Measurements from ENCODE around the gene PTPRQ.

PTPRQ gene

DNA sequence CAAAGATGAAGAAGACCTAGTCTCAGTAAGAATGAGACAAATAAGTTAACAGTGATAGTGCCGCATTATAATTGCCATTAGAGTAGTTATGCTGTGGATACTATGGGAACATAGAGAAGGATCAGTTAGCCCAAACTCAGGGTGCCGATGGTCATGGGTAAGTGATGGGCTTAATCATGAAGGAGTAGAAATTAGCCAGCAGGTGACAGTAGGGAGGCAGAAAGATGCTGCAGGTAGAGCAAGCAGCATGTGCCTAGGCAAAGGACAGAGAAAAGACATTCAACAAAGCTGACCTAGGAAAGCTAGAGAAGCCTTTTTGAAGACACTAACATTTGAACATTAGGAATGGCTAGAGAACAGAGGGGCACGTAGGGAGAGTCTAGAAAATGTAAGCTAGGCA lies 30.6 kb upstream of the PTPRQ start:
- H3K4me3 ChIP-seq (ENCODE audit: low read length), result no peak overlapping the region
- TF ChIP-seq CTCF (conservative IDR thresholded peaks at IDR 0.05; ENCODE audit: low read length), result no peak
- no peak for DNase-seq (ENCODE audit: low read depth)

DNA sequence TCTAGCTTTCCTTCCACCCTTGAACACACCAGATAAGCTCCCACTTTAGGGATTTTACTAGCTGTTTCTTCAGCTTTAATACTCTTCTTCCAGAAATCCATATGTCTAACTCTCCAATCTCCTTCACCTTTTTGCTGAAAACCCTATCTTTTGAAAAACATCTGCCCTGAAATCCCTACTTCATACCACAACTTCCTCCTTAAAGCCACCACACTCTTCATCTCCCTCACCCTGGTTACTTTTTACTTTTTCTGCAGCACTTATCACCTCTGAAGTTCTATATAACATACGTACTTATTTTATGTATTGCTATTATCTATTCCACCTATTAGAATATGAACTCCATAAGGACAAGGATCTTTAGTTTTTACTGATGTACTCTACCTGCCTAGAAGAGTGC lies 28.6 kb upstream of the PTPRQ start:
- no peak for TF ChIP-seq CTCF (conservative IDR thresholded peaks at IDR 0.05; ENCODE audit: low read length)
- no peak overlapping the region for H3K4me3 ChIP-seq (ENCODE audit: low read length)
- no peak for DNase-seq (ENCODE audit: low read depth)

DNA sequence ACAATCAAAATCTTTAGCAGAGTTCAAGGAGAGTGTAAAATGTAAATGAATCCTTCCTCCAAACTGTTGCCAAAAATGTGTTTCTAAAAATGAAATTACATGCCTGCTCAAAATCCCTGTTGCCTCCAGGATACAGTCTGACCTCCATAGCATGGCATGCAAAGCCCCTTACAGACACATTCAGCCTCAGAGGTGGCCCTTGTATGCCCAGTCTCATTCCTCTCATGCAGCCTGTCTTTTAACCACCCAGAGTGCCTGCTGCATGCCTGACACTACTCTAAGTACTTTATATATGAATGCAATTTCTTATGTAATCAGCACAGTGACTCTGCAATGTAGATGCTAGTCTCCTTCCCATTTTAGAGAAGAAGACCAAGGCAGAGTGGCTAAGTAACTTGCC lies 24.4 kb upstream of the PTPRQ start:
- no peak for TF ChIP-seq CTCF (conservative IDR thresholded peaks at IDR 0.05; ENCODE audit: low read length)
- DNase-seq (ENCODE audit: low read depth), result peak; percentile 47
- no peak overlapping the region for H3K4me3 ChIP-seq (ENCODE audit: low read length)

DNA sequence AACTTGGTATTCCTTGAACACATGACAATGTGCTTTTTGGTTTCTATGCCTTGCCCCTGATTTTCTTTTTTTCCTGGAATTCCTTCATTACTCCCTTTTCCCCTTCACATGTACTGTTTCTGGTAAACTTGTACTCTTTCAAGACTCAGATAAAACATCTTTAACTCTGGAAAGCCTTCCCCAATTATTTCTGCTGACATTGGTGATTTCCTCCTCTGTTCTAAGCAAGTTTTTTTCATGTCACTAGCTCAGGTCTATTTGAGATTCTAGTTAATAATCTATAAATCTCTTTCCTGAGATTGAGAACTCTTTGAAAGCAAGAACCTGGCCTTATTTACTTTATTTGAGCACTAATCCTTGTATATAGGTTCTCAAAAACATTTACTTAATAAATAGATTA lies 24.0 kb upstream of the PTPRQ start:
- DNase-seq (ENCODE audit: low read depth), result no peak
- no peak for TF ChIP-seq CTCF (conservative IDR thresholded peaks at IDR 0.05; ENCODE audit: low read length)
- no peak overlapping the region for H3K4me3 ChIP-seq (ENCODE audit: low read length)

DNA sequence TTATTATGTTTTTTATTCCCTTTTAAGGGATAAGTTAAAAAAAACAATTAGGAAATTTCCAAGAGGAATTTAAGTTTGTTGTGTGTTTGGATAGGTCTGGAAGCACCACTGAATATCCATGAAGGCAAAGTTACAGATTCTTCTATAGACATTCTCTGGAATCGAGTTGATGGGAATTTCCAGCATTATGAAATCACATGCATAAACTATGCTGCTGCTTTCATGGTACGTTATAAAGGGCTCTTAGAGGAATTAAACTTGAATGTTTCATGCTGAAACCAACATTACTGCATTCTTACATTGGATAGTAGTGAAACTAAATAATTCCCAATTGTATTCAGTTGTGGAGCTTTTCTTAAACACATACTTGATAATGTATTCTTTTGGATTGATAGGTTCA lies 21.5 kb upstream of the PTPRQ start:
- no peak for TF ChIP-seq CTCF (conservative IDR thresholded peaks at IDR 0.05; ENCODE audit: low read length)
- H3K4me3 ChIP-seq (ENCODE audit: low read length), result no peak overlapping the region
- DNase-seq (ENCODE audit: low read depth), result peak; percentile 75

DNA sequence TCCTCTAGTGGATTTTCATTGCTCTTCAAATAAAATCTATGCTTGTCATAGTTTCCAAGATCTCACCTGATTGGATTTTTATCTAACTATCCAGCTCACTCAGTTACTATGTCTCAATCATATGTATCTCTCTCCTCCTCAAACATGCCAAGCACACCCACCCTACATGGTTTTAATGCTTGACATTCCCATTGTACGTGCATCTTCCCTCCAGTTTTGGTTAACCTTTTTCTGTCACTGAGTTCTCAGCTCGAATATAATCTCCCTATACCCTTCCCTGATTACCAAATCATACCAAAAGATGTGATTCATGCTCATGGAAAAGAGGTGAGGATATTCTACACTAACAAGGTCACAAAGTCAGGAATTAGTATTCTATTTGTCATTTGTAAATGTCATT lies 12.0 kb upstream of the PTPRQ start:
- no peak for DNase-seq (ENCODE audit: low read depth)
- TF ChIP-seq CTCF (conservative IDR thresholded peaks at IDR 0.05; ENCODE audit: low read length), result no peak
- no peak overlapping the region for H3K4me3 ChIP-seq (ENCODE audit: low read length)

DNA sequence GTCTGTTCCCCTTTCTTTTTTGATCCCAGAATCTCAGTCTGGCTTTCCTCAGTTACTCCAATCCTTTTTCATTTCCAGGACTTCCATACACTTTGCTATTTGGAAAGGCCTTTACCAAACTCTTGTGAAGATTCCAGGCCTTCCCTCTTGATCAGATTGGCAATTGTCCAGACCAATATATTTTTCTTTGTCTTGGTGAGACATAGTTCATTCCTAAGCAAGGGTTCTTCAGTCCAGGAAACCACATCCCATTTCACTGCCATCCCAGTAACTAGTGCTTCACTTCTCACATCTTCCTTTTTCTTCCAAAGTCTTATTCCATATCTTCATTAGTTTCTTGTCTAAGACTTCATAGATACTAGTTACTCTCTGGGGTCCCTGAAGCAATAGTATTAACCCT lies 2.1 kb upstream of the PTPRQ start:
- H3K4me3 ChIP-seq (ENCODE audit: low read length), result no peak overlapping the region
- no peak for TF ChIP-seq CTCF (conservative IDR thresholded peaks at IDR 0.05; ENCODE audit: low read length)
- peak; percentile 85 for DNase-seq (ENCODE audit: low read depth)

Measured in AG10803 (cell line).